Smooth muscle cell (in vitro differentiated cells): ENCODE results near the gene XRCC1. TPM values are rescaled to one million over a fixed set of nuclear protein-coding genes. Genes with fewer than 3 reads are reported as not detected.

Source experiments
- DNase-seq: peaks from one replicate; lab custom pipeline; 2025; ENCODE audit not compliant: unreplicated experiment; lab: John Stamatoyannopoulos, UW
- H2AFZ ChIP-seq: fragments of 200-600 bp; sonication (generic); 2 replicates; pipeline ENCODE4 v1.6.0; 2016; ENCODE audit warnings: antibody characterized with exemption, low read depth, mild to moderate bottlenecking
- H3F3A ChIP-seq: fragments of 200-600 bp; sonication (generic); 2 replicates; pipeline ENCODE4 v1.6.0; 2017; ENCODE audit warnings: antibody characterized with exemption, low read depth
- H3K27ac ChIP-seq: fragments of 200-600 bp; sonication (generic); 2 replicates; pipeline ENCODE4 v1.5.1; 2016; ENCODE audit warnings: low read depth, mild to moderate bottlenecking
- H3K27me3 ChIP-seq: fragments of 200-600 bp; sonication (generic); 2 replicates; pipeline ENCODE4 v1.6.1; 2016; ENCODE audit warnings: low read depth, mild to moderate bottlenecking
- H3K36me3 ChIP-seq: fragments of 200-600 bp; sonication (generic); 2 replicates; pipeline ENCODE4 v1.5.1; 2016; ENCODE audit warnings: low read depth
- H3K4me1 ChIP-seq: fragments of 200-600 bp; sonication (generic); 2 replicates; pipeline ENCODE4 v1.5.1; 2016; ENCODE audit warnings: low read depth
- H3K4me2 ChIP-seq: fragments of 200-600 bp; sonication (generic); 2 replicates; pipeline ENCODE4 v1.6.0; 2016; ENCODE audit warnings: mild to moderate bottlenecking
- H3K4me3 ChIP-seq: fragments of 200-600 bp; sonication (generic); 2 replicates; pipeline ENCODE4 v1.5.1; 2016; ENCODE audit warnings: mild to moderate bottlenecking
- H3K79me2 ChIP-seq: fragments of 200-600 bp; sonication (generic); 2 replicates; pipeline ENCODE4 v1.6.0; 2016; ENCODE audit warnings: low read depth, mild to moderate bottlenecking
- H3K9ac ChIP-seq: fragments of 200-600 bp; sonication (generic); 2 replicates; pipeline ENCODE4 v1.6.0; 2016; ENCODE audit warnings: low read depth
- H3K9me3 ChIP-seq: fragments of 200-600 bp; sonication (generic); replicated peaks from 2 replicates; pipeline ENCODE4 v1.5.1; 2016; ENCODE audit warnings: low read depth
- H4K20me1 ChIP-seq: fragments of 200-600 bp; sonication (generic); 2 replicates; pipeline ENCODE4 v1.6.0; 2016; ENCODE audit warnings: low read depth
- CTCF ChIP-seq: fragments of 200-600 bp; sonication (generic); IDR thresholded peaks from 2 replicates; pipeline ENCODE4 v1.5.1; 2017; ENCODE audit warnings: borderline replicate concordance, mild to moderate bottlenecking, antibody characterized with exemption; ENCODE audit not compliant: insufficient read depth, poor library complexity, severe bottlenecking
- WGBS: methylation state at CpG from one replicate; pipeline ENCODE4 v1.1.7; 2016; ENCODE audit warnings: low lambda C conversion rate; 5-methylcytosine and 5-hydroxymethylcytosine counted together
- polyA plus RNA-seq: library from polyadenylated mRNA; unstranded; fragments of >200 nt; fragmentation: Nextera tagmentation; extraction: Ambion mirVana; gene quantifications from 2 replicates; pipeline ENCODE4 v1.2.1, GENCODE V29; 2016
- total RNA-seq: library from RNA; depleted of rRNA; stranded (reverse); fragments of >200 nt; gene quantifications from 2 replicates; pipeline ENCODE4 v1.2.3, GENCODE V29; 2014

The XRCC1 gene
- total and polyA plus RNA-seq, 2 experiments from 2014 or later, result 24.9 to 35.1 TPM

DNA sequence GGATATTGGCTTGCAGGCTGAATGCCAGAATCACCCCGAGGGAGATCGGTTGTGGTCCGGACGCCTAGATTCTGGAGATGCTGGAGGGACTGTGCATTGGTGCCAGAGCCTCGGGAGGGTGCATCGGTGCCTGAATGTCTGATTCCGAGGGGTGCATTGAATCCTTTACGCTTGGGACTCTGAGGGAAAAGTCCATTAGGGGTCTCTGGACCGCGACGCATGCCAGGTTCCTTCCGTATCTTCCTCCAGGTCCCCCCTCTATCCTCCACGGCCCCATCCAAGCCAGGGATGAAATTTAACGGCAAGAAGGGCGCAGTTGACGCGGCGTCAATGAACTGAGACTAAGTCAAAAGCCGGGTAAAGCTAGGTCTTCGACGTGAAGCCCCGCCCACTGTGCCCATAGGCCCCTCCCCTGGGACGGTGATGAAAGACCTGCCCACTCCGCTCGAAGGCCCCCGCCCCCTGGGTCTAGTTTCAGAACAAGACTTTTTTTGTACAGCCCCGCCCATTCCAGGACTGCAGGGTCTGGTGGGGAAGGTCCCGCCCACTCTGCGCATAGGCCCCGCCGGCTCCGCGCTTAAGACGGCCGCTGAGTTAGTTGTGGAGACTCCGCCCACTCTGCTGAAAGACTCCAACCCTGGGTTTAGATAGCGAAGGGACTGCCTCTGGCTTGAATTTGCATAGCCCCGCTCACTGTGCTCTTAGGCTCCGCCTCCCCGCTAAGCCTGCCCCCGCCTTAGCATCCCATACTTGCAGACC, 41.6 kb downstream of the XRCC1 start:
- H3F3A ChIP-seq, result no peaks in the 10 kb centered on the region
- H3K27ac ChIP-seq, result peak overlapping the region; percentile 31
- H3K4me3 ChIP-seq, result peak overlapping the region; percentile 53
- peaks cover 9% of the 10 kb centered on the region for H3K36me3 ChIP-seq
- peaks cover 4% of the 10 kb centered on the region for H3K4me1 ChIP-seq
- DNase-seq, result peak; percentile 95
- H3K9me3 ChIP-seq, result no peaks in the 10 kb centered on the region
- no peaks in the 10 kb centered on the region for H4K20me1 ChIP-seq
- H2AFZ ChIP-seq, result no peak overlapping the region
- H3K4me2 ChIP-seq, result peak overlapping the region; percentile 85
- TF ChIP-seq CTCF, result no peak
- H3K9ac ChIP-seq, result no peak overlapping the region
- no peaks in the 10 kb centered on the region for H3K79me2 ChIP-seq
- H3K27me3 ChIP-seq, result no peaks in the 10 kb centered on the region
- 1% methylated on average over 41 of the region's 41 CpGs for WGBS

DNA sequence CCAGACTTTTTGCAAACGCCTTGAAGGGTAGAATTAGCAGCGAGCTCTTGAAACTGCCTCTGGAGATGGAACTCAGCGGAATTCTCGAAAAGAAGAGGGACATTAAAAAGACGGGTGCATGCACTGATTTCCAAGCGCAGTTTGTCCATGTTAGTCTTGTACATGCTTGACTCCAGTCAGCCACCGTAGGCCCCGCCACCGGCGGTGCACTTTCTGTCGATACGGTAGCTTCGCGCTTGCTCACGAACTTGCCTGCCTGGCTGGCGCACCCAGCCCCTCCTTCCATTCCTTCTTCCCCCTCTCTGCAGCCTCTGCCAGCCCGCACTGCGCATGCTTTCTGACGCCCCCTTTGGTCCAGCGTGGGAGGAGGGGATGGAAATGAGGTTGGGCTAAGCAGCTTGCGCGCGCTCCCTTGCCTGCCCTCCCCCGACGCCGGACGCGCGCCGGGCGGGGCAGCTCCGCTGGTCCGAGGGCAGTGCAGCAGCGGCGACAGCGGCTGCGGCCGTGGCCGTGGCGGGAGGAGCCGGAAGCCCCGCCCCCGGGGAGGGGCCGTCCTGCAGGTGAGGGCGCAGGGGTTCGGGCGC, 42.3 kb downstream of the XRCC1 start, which contains the start of gene ZNF575:
TSS of gene ZNF575 (plus strand) at position 227 of the 584 bp plus-strand sequence. CDS start 1,235 bp downstream, outside the sequence.
- no peaks in the 10 kb centered on the region for H4K20me1 ChIP-seq
- H2AFZ ChIP-seq, result no peak within 1 kb of the TSS
- H3K9ac ChIP-seq, result no peak within 1 kb of the TSS
- H3K4me1 ChIP-seq, result peaks cover 4% of the 10 kb centered on the region
- H3K36me3 ChIP-seq, result peaks cover 2% of the 10 kb centered on the region
- H3K4me2 ChIP-seq, result peak within 1 kb of the TSS; percentile 85
- no peaks in the 10 kb centered on the region for H3K79me2 ChIP-seq
- H3K9me3 ChIP-seq, result no peaks in the 10 kb centered on the region
- 1% methylated on average over 46 of the region's 47 CpGs for WGBS
- H3F3A ChIP-seq, result no peaks in the 10 kb centered on the region
- H3K4me3 ChIP-seq, result peak within 1 kb of the TSS; percentile 53
- H3K27me3 ChIP-seq, result no peaks in the 10 kb centered on the region
- peak within 1 kb of the TSS; percentile 44 for H3K27ac ChIP-seq
- peak; percentile 84 for DNase-seq
- no peak for TF ChIP-seq CTCF

- peaks cover 4% of the 10 kb centered on the region for H3K4me1 ChIP-seq
- H3K4me2 ChIP-seq, result peak overlapping the region; percentile 85
- no peak overlapping the region for H2AFZ ChIP-seq
- H3K79me2 ChIP-seq, result no peaks in the 10 kb centered on the region
- H3K36me3 ChIP-seq, result no peaks in the 10 kb centered on the region
- no peaks in the 10 kb centered on the region for H4K20me1 ChIP-seq
- WGBS, result 3% methylated on average over 16 of the region's 16 CpGs
- peak overlapping the region; percentile 44 for H3K27ac ChIP-seq
- peak; percentile 30 for DNase-seq
- peak overlapping the region; percentile 53 for H3K4me3 ChIP-seq
- TF ChIP-seq CTCF, result no peak
- no peaks in the 10 kb centered on the region for H3F3A ChIP-seq
- H3K27me3 ChIP-seq, result no peaks in the 10 kb centered on the region
- H3K9me3 ChIP-seq, result no peaks in the 10 kb centered on the region
- H3K9ac ChIP-seq, result no peak overlapping the region
Observed at GRCh38 chr19:43532571-43532961, 42.8 kb downstream of the XRCC1 start.
